Heart left ventricle (tissue), 13 donors: Measurements from ENCODE around the gene NHLH1.

Source experiments
- CTCF ChIP-seq, 12 donors: fragments of 200-600 bp; sonication (generic) in 4 of 12; IDR thresholded peaks; one replicate each; pipeline versions ENCODE4 v1.5.0 to v1.8.0; 2018 to 2022; ENCODE audit warnings: antibody characterized with exemption in 12 of 12, mild to moderate bottlenecking in 5 of 12
- POLR2A ChIP-seq, 2 donors: fragments of 450-650 bp; IDR thresholded peaks; one replicate each; pipeline ENCODE4 v1.6.1; 2017; ENCODE audit warnings: antibody characterized with exemption in 2 of 2, mild to moderate bottlenecking in 2 of 2, moderate library complexity in 2 of 2
- donor health status: ischemic (EF 13 %, LVEDD 7.1; RV severe dilation, severe dysfunction).
- donor health status: DM: no; HTN: yes; CAD: no.
- donor health status: DM: no; HTN: no; CAD: no.
- donor health status: ischemic (EF 25% LVEDD 6.9; RV normal size, moderate dysfunction).
- donor health status: ischemic (EF 25% LVEDD 5.7; RV mildly dilated, moderate dysfunction).
- donor health status: ischemic (EF 35%, LVEDD 5.7; RV mildly dilated, moderate dysfunction).
- donor health status: nonischemic (EF 11% LVEDD 7.7; RV severe dilation, severe dysfunction).
- donor health status: DM: yes; HTN: yes; CAD: no.
- donor health status: PGD.
- donor health status: ischemic (EF 29% LVEDD 5.4; RV normal size, mild dysfunction).
- donor health status: nonischemic (EF 23%, LVEDD 6.1; RV moderate dilation, normal function).

GRCh38 chr1:160328184-160328583 lies 38.7 kb upstream of the NHLH1 start:
- TF ChIP-seq CTCF (IDR thresholded peaks at IDR 0.05) = no peak
- TF ChIP-seq POLR2A (IDR thresholded peaks at IDR 0.05) = no peak
